ENCODE results near the gene PLA2G4C.

The PLA2G4C gene

DNA sequence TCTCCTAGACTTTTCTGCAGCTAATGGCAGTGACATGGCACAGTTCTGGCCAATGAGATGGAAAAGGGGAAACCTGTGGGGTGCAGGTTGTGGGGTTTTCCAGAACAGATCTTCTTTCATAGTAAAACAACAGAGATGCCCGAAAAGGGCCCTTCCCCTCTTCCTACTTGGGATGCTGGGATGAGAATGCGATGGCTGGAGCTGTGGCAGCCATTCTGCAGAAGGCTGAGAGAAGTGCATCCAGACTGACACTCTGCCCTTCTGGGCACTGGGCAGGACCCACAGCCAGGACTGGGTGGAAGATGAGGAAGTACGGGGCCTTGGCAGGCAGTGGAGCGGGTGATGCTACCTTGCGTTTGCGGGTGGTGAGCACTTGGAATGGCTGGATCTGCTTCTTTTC, 16.9 kb upstream of the PLA2G4C start:
- DNase-seq (ENCODE audit: low spot score): no peak
- no peak overlapping the region for H3K27ac ChIP-seq
- ChIA-PET POLR2A (ENCODE audit: low non-redundant PET) (no interaction called here), CTCF (interaction anchor here (0.6 kb wide), 1 partner anchor 24 kb away, joined by 3 read pairs; no protein-coding TSS in a partner anchor)
- TF ChIP-seq CTCF (conservative IDR thresholded peaks at IDR 0.05; ENCODE audit: low read depth): no peak

DNA sequence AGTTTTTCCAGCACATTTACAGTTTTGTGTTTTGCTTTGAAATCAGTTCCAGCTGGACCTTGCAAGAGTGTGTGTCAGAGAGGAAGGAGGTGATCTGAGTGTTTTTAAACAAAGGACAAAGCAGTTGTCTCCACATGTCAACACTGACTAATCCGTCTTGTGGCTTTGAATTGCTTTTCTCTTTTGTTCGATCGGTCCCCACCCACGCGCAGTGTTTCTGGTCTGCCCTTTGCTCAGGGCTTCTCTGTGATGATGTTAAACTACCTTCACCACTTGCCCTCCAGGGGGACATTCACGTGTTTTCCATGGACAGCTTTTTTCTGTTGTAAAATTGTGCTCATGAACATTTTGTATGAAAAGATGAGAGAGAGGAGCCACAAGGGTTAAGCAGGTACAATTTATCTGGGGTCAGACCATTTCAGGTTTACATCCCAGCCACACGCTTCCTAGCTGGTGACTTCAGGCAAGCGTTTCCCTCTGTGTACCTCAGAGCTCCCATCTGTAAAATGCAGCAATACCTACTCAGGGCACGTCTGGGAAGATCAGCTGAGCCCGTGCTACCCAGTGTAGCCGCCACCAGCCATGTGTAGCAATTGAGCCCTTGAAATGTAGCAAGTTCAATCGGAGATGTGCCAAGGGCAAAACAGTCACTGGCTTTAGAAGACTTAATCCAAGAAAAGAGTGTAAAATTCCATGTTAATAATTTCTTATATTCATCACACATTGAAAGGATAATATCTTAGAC, 13.5 kb upstream of the PLA2G4C start:
- H3K27ac ChIP-seq: peak overlapping the region; percentile 59
- DNase-seq (ENCODE audit: low spot score): peak; percentile 69
- no peak for TF ChIP-seq CTCF (conservative IDR thresholded peaks at IDR 0.05; ENCODE audit: low read depth)
- POLR2A ChIA-PET (ENCODE audit: low non-redundant PET): no interaction called here
- CTCF ChIA-PET: interaction anchor here (0.7 to 1.0 kb wide), 3 partner anchors 17 to 151 kb away, joined by 3 to 5 read pairs (median 3); no protein-coding TSS in a partner anchor

DNA sequence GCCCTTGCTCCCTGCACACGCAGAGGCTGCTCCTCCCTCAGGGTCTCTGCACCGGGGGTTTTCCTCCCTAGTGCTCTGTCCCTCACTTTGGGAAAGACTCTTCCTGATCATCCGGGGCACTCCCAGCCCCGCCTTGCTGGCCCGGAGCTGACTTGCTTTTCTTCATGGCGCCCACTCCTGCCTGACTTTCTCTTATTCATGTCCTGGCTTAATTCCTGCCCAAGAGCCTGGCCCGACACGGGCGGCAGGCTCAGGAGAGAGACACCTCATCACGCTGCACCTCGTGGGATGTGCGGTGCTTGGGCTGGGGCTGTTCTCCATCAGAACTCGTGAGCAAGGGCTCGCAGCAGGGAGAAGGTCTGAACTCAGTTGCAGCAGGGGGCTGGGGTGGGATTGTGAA, 11.8 kb upstream of the PLA2G4C start:
- H3K27ac ChIP-seq: peak overlapping the region; percentile 59
- ChIA-PET CTCF (interaction anchor here (0.6 kb wide), 1 partner anchor 56 kb away, joined by 3 read pairs; no protein-coding TSS in a partner anchor), POLR2A (ENCODE audit: low non-redundant PET) (no interaction called here)
- DNase-seq (ENCODE audit: low spot score): no peak
- no peak for TF ChIP-seq CTCF (conservative IDR thresholded peaks at IDR 0.05; ENCODE audit: low read depth)

GRCh38 chr19:48121909-48122371, 11.3 kb upstream of the PLA2G4C start:
- ChIA-PET POLR2A (ENCODE audit: low non-redundant PET) (interaction anchor here (0.6 kb wide), 1 partner anchor 1875 kb away, joined by 7 read pairs; no protein-coding TSS in a partner anchor), CTCF (interaction anchor here (0.6 kb wide), 1 partner anchor 56 kb away, joined by 3 read pairs; no protein-coding TSS in a partner anchor)
- peak; percentile 32 for DNase-seq (ENCODE audit: low spot score)
- TF ChIP-seq CTCF (conservative IDR thresholded peaks at IDR 0.05; ENCODE audit: low read depth): no peak
- peak overlapping the region; percentile 59 for H3K27ac ChIP-seq

- no peak for DNase-seq (ENCODE audit: low spot score)
- no peak for TF ChIP-seq CTCF (conservative IDR thresholded peaks at IDR 0.05; ENCODE audit: low read depth)
- POLR2A ChIA-PET (ENCODE audit: low non-redundant PET): no interaction called here
- H3K27ac ChIP-seq: peak overlapping the region; percentile 59; the same call in 1 of the 2 replicates
- CTCF ChIA-PET: interaction anchor here (0.7 kb wide), 1 partner anchor 170 kb away, joined by 3 read pairs; no protein-coding TSS in a partner anchor
Observed at GRCh38 chr19:48121066-48121465, 10.4 kb upstream of the PLA2G4C start.

DNA sequence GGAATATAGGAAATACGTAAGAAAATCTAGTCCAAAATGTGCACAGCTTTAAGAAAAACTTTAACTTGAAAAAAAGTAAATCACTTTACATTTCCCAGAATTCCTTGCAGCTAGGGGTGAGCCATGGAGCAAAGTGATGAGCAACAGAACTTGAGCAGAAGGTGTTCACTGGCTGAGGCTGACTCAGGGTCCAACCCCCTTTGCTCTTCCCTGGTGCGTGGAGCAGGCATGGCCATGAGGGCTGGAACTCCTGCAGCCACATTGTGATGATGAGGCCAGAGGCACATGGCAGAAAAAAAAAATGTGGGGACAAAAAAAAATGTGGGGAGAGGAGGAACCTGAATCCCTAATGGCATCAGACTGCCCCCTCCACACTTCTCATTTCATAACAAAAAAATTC, 9.9 kb upstream of the PLA2G4C start:
- CTCF ChIA-PET: interaction anchor here (0.7 kb wide), 1 partner anchor 170 kb away, joined by 3 read pairs; no protein-coding TSS in a partner anchor
- no peak overlapping the region for H3K27ac ChIP-seq
- POLR2A ChIA-PET (ENCODE audit: low non-redundant PET): no interaction called here
- no peak for TF ChIP-seq CTCF (conservative IDR thresholded peaks at IDR 0.05; ENCODE audit: low read depth)
- no peak for DNase-seq (ENCODE audit: low spot score)

Data from RWPE1 (cell line).